Body of pancreas (tissue), 4 donors: ENCODE data around the gene USP48. TPM values are rescaled to one million over a fixed set of nuclear protein-coding genes. Genes with fewer than 3 reads are reported as not detected.

ENCODE experiments used
- ATAC-seq: fragments of 150-250 bp; one replicate; pipeline ENCODE4 v1.9.1; 2016
- DNase-seq, 4 donors: peaks; one replicate each; pipeline ENCODE4 v3.0.0-alpha.2; 2019
- H3K27ac ChIP-seq, 4 donors: fragments of 200-600 bp; sonication (generic); 1 replicate in 3 of 4; 2 replicates in 1 of 4; pipeline versions ENCODE4 v1.5.1 to v1.6.1; 2016 to 2019; ENCODE audit warnings: mild to moderate bottlenecking in 1 of 4, mixed read lengths in 1 of 4, moderate library complexity in 1 of 4
- H3K27me3 ChIP-seq, 2 donors: fragments of 200-600 bp; sonication (generic); one replicate each; pipeline ENCODE4 v1.6.0; 2016; ENCODE audit warnings: mild to moderate bottlenecking in 1 of 2
- H3K36me3 ChIP-seq, 2 donors: fragments of 200-600 bp; sonication (generic); replicated peaks in 1 of 2; 2 replicates each; pipeline ENCODE4 v1.5.1; 2016; ENCODE audit warnings: low read depth in 2 of 2; ENCODE audit not compliant: insufficient read depth in 1 of 2
- H3K4me1 ChIP-seq: fragments of 200-600 bp; sonication (generic); one replicate; pipeline ENCODE4 v1.6.0; 2016
- H3K4me3 ChIP-seq, 2 donors: fragments of 200-600 bp; sonication (generic); 1 replicate in 1 of 2; 2 replicates in 1 of 2; pipeline ENCODE4 v1.5.1; 2016 to 2019
- H3K9me3 ChIP-seq, 3 donors: fragments of 200-600 bp; sonication (generic); 1 replicate in 2 of 3; 2 replicates in 1 of 3; pipeline ENCODE4 v1.5.1; 2016
- CTCF ChIP-seq, 7 experiments: fragments of 450-650 bp in 4 of 7; fragments of 200-600 bp in 3 of 7; sonication (generic) in 3 of 7; IDR thresholded peaks; one replicate each; pipeline ENCODE4 v1.5.1; 2016 to 2019; ENCODE audit warnings: antibody characterized with exemption in 7 of 7
- POLR2A ChIP-seq, 3 donors: fragments of 450-650 bp; IDR thresholded peaks; one replicate each; pipeline ENCODE4 v1.6.1; 2016; ENCODE audit warnings: antibody characterized with exemption in 3 of 3, mild to moderate bottlenecking in 2 of 3
- WGBS, 2 donors: methylation state at CpG; one replicate each; pipeline ENCODE4 v1.1.5; 2017; 5-methylcytosine and 5-hydroxymethylcytosine counted together
- intact Hi-C: fragments of 100-400 bp; cut with DNase I; formaldehyde crosslinking; loops from one replicate; pipeline ENCODE4 v1.15.1; 2023
- total RNA-seq, 2 donors: library from RNA; depleted of rRNA; stranded (reverse); fragments of >200 nt; gene quantifications; one replicate each; pipeline ENCODE4 v1.1.0, GENCODE V29; 2016

Gene USP48
- total RNA-seq, 2 donors from 2014 or later = 25.4 to 72.9 TPM

- H3K27ac ChIP-seq = no peak overlapping the region
- ATAC-seq = no peak
- H3K27me3 ChIP-seq = no peaks in the 10 kb centered on the region
- H3K9me3 ChIP-seq = no peaks in the 10 kb centered on the region
- no peaks in the 10 kb centered on the region for H3K36me3 ChIP-seq
- no peak overlapping the region for H3K4me3 ChIP-seq
- peaks cover 54% of the 10 kb centered on the region for H3K4me1 ChIP-seq
- no peak for DNase-seq
- WGBS, 2 donors = 65 to 92% methylated on average over 6 to 7 of the region's 7 CpGs
- TF ChIP-seq CTCF (IDR thresholded peaks at IDR 0.05) = no peak
- TF ChIP-seq POLR2A (IDR thresholded peaks at IDR 0.05) = no peak
- intact Hi-C loops = no loop called here
Measured at GRCh38 chr1:21628798-21629393, 154.1 kb downstream of the USP48 start.

Other genes starting within 250 kb of the USP48 start
- gene RAP1GAP, start 113.8 kb downstream of the USP48 start, total RNA-seq = 100 to 1,000 TPM in 1 of 2 donors, 10 to 100 TPM in 1; 46.5 to 104 TPM
- 1 to 10 TPM in 1 of 2 donors, not detected in 1; 2.3 TPM for gene LDLRAD2, start 29.1 kb upstream of the USP48 start, total RNA-seq
- 100 to 1,000 TPM in 1 of 2 donors, 10 to 100 TPM in 1; 87.7 to 179 TPM for gene HSPG2, start 154.2 kb upstream of the USP48 start, total RNA-seq
- gene CELA3B, start 193.9 kb upstream of the USP48 start, total RNA-seq = over 10,000 TPM; 12,815 to 27,120 TPM
- over 10,000 TPM; 37,316 to 51,622 TPM for gene CELA3A, start 218.5 kb upstream of the USP48 start, total RNA-seq